ENCODE results near the gene MAN1A2.

MAN1A2 gene

GRCh38 chr1:117575586-117576225 is 208.5 kb downstream of the MAN1A2 start:
- DNase-seq (ENCODE audit: low read depth in 2 of 2), result no peak

- DNase-seq (ENCODE audit: low read depth in 2 of 2), result no peak
Measured at GRCh38 chr1:117576236-117576635, 209.0 kb downstream of the MAN1A2 start.

GRCh38 chr1:117577191-117577885 is 210.1 kb downstream of the MAN1A2 start:
- no peak for DNase-seq (ENCODE audit: low read depth in 2 of 2)

GRCh38 chr1:117578466-117578865 is 211.2 kb downstream of the MAN1A2 start:
- DNase-seq (ENCODE audit: low read depth in 2 of 2), result no peak

All from stimulated activated CD8-positive, alpha-beta memory T cell treated with anti-CD3 and anti-CD28 coated beads, Interleukin-2, amount 100 ng/mL, for 48 hours (primary cell).